OCI-LY7 (cell line): ENCODE results near the gene LLGL1. TPM values are rescaled to one million over a fixed set of nuclear protein-coding genes. Genes with fewer than 3 reads are reported as not detected.

ENCODE experiments used
- BruUV-seq: library from RNA; stranded (reverse); fragments of 400-500 nt; replicated peaks from 2 replicates; lab custom pipeline; 2021; lab: Mats Ljungman, UMichigan
- CTCF ChIA-PET: fragments of 300-600 bp; sonication (Branson Sonifier 250); formaldehyde crosslinking; loops from one replicate; lab custom pipeline; 2022; ENCODE audit warnings: antibody characterized with exemption; ENCODE audit not compliant: unreplicated experiment; lab: Charles Lee
- POLR2A ChIA-PET: fragments of 300-600 bp; sonication (Branson Sonifier 250); formaldehyde crosslinking; loops from one replicate; lab custom pipeline; 2022; ENCODE audit warnings: antibody characterized with exemption; lab: Charles Lee
- DNase-seq: peaks from one replicate; pipeline ENCODE4 v3.0.0-alpha.2; 2015; ENCODE audit warnings: low spot score
- H2AFZ ChIP-seq: fragments of 200-600 bp; sonication (generic), shearing (Covaris generic); 2 replicates; pipeline ENCODE4 v1.6.1; 2014; ENCODE audit warnings: mild to moderate bottlenecking, antibody characterized with exemption, low read length, moderate library complexity
- H3K27ac ChIP-seq: fragments of 200-600 bp; sonication (generic); 2 replicates; pipeline ENCODE4 v1.5.1; 2014; ENCODE audit warnings: mixed run types, low read depth, mild to moderate bottlenecking, moderate library complexity, low read length, inconsistent platforms; ENCODE audit not compliant: poor library complexity, severe bottlenecking
- H3K36me3 ChIP-seq: fragments of 200-600 bp; sonication (generic); 2 replicates; pipeline ENCODE4 v1.6.1; 2014; ENCODE audit warnings: mild to moderate bottlenecking, antibody characterized with exemption, low read length, moderate library complexity, mixed read lengths; ENCODE audit not compliant: insufficient read depth
- H3K4me1 ChIP-seq: fragments of 200-600 bp; sonication (generic); 2 replicates; pipeline ENCODE4 v1.5.1; 2014; ENCODE audit warnings: mild to moderate bottlenecking, low read length; ENCODE audit not compliant: insufficient read depth, poor library complexity, severe bottlenecking
- H3K4me2 ChIP-seq: fragments of 200-600 bp; sonication (generic); 2 replicates; pipeline ENCODE4 v1.6.1; 2014; ENCODE audit warnings: mild to moderate bottlenecking, low read length
- H3K4me3 ChIP-seq: fragments of 200-600 bp; sonication (generic); 2 replicates; pipeline ENCODE4 v1.5.1; 2014; ENCODE audit warnings: mild to moderate bottlenecking, low read depth, low read length; ENCODE audit not compliant: poor library complexity, severe bottlenecking
- H3K79me2 ChIP-seq: fragments of 200-600 bp; sonication (generic); 2 replicates; pipeline ENCODE4 v1.6.1; 2016; ENCODE audit warnings: low read depth, mild to moderate bottlenecking, low read length, moderate library complexity, mixed read lengths; ENCODE audit not compliant: insufficient read depth
- H3K9me2 ChIP-seq: fragments of 200-600 bp; sonication (generic); 2 replicates; pipeline ENCODE4 v1.6.1; 2016; ENCODE audit warnings: mild to moderate bottlenecking, low read length, mixed read lengths; ENCODE audit not compliant: insufficient read depth
- H3K9me3 ChIP-seq: fragments of 200-600 bp; sonication (generic); 2 replicates; pipeline ENCODE4 v1.6.1; 2014; ENCODE audit warnings: mild to moderate bottlenecking, mixed run types, low read length, mixed read lengths
- H4K20me1 ChIP-seq: fragments of 200-600 bp; sonication (generic); 2 replicates; pipeline ENCODE4 v1.6.1; 2014; ENCODE audit warnings: mild to moderate bottlenecking, antibody characterized with exemption, low read length, moderate library complexity, mixed read lengths; ENCODE audit not compliant: insufficient read depth
- EZH2phosphoT487 ChIP-seq: fragments of 200-600 bp; sonication (generic); IDR thresholded peaks from 2 replicates; pipeline ENCODE4 v1.6.1; 2018; ENCODE audit warnings: low read depth, borderline replicate concordance, mild to moderate bottlenecking, mixed run types, antibody characterized with exemption, low read length, moderate library complexity, mixed read lengths
- intact Hi-C: fragments of 100-400 bp; cut with micrococcal nuclease; formaldehyde crosslinking; loops from one replicate; pipeline ENCODE4 v1.10.0; 2022; ENCODE audit not compliant: unreplicated experiment
- total RNA-seq, 2 experiments: library from RNA; depleted of rRNA in 1 of 2; stranded (reverse); fragments of >200 nt in 1 of 2; shearing (Covaris generic) in 1 of 2; gene quantifications; 2 replicates each; pipeline ENCODE4 v1.2.3, GENCODE V29; 2014 to 2022
- TF ChIP-seq, protein P1 (sequence below): fragments of 200-600 bp; sonication (generic); conservative IDR thresholded peaks from 2 replicates; pipeline ENCODE4 v1.5.1; 2014; ENCODE audit warnings: mild to moderate bottlenecking, antibody characterized with exemption, low read length, moderate library complexity, mixed read lengths

Gene LLGL1
- total RNA-seq, 2 experiments from 2014 or later: 14.1 to 19.9 TPM

DNA sequence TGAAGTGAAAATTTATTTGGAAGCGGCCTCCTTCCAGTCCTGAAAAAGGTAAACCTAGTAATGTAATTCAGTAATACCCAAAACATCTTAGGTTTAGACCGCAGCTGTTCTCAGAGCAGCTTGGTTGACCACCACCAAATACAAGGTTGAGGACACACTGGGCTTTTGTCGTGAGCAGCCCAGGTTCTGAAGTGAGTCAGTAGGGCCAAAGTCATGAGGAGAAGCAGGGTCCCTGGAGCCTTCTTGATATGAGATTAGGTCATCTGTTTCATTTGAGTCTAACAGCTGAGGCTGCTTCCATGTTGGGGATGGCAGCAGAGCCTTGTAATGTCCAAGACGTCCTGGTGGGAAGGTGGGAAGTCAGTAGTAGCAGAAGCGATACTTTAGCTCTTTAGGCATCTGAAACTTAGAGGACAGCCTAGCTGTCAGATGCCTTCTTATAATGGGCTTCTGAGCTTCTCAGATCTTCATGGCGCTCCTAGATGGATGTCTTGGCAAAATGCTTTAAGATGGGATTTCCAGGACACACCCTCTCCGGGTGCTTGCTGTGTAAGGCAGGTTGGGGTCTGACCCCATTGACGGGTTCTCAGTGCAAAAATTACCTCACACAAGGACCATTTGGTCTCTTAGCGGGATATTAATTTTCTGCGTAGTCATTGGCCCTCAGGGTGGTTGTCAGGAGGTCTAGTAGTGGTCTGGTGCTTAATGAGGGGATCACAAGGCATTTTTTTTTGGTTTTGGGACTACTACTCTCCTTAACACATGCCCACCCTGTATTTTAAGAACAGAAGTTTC is 39.4 kb upstream of the LLGL1 start:
- Histone ChIP-seq H3K4me3 (peak overlapping the region; percentile 84), H3K4me1 (peaks cover 33% of the 10 kb centered on the region), H4K20me1 (peaks cover 36% of the 10 kb centered on the region), H3K27ac (peak overlapping the region; percentile 3), H3K9me2 (no peaks in the 10 kb centered on the region), H3K79me2 (peaks cover 72% of the 10 kb centered on the region), H3K36me3 (peaks cover 61% of the 10 kb centered on the region), H3K4me2 (peak overlapping the region; percentile 97), H2AFZ (no peak overlapping the region), H3K9me3 (no peaks in the 10 kb centered on the region)
- TF ChIP-seq, protein P1, sequence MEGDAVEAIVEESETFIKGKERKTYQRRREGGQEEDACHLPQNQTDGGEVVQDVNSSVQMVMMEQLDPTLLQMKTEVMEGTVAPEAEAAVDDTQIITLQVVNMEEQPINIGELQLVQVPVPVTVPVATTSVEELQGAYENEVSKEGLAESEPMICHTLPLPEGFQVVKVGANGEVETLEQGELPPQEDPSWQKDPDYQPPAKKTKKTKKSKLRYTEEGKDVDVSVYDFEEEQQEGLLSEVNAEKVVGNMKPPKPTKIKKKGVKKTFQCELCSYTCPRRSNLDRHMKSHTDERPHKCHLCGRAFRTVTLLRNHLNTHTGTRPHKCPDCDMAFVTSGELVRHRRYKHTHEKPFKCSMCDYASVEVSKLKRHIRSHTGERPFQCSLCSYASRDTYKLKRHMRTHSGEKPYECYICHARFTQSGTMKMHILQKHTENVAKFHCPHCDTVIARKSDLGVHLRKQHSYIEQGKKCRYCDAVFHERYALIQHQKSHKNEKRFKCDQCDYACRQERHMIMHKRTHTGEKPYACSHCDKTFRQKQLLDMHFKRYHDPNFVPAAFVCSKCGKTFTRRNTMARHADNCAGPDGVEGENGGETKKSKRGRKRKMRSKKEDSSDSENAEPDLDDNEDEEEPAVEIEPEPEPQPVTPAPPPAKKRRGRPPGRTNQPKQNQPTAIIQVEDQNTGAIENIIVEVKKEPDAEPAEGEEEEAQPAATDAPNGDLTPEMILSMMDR: no peak
- no TSS peak for BruUV-seq
- no peak for DNase-seq
- ChIA-PET CTCF (no interaction called here), POLR2A (no interaction called here)
- intact Hi-C loops: loop anchor here (2.0 kb wide), 2 partner anchors 45 to 73 kb away; partner anchors contain the start of gene FLII

DNA sequence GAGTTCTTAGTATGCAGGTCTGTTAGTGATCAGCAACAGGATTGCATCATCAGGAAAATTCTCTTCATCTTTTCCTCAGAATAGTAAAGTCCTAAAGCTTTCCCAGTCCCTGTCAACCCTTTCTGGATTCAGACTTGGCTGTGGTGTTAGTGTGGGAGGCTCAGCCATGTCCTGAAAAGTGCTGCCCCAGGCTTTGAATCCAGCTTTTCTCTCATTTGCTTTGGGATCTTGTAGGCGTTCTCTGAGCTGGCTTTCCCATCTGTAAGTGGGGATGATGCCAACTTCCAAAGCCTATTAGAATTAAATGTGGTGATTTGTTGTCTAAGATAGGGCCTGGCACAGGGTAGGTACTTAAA is 38.8 kb upstream of the LLGL1 start:
- TF ChIP-seq, protein P1: no peak
- TF ChIP-seq EZH2phosphoT487: no peak
- no TSS peak for BruUV-seq
- Histone ChIP-seq H3K4me3 (peak overlapping the region; percentile 84), H3K4me2 (peak overlapping the region; percentile 97), H3K36me3 (peaks cover 67% of the 10 kb centered on the region), H2AFZ (no peak overlapping the region), H3K9me3 (no peaks in the 10 kb centered on the region), H3K4me1 (peaks cover 33% of the 10 kb centered on the region), H4K20me1 (peaks cover 36% of the 10 kb centered on the region), H3K27ac (peak overlapping the region; percentile 3), H3K9me2 (no peaks in the 10 kb centered on the region), H3K79me2 (peaks cover 77% of the 10 kb centered on the region)
- DNase-seq: no peak
- intact Hi-C loops: no loop called here
- POLR2A ChIA-PET: no interaction called here
- CTCF ChIA-PET: no interaction called here

DNA sequence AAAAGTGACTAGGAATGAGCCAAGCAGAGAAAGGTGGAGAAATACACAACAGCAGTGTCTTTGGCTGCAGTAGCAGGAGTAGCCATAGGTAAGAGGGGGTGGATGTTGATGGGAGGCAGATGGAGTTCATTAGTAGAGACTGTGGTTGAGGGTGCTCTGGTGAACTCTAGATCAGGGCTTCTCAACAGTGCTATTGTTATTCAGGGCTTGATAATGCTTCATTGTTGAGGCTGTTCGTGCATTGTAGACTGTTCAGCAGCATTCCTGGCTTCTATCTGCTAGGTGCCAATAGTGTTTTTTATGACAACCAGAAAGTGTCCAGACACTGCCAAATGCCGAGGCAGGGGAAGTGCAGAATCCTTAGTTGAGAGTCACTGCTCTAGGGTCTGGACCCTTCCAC is 38.2 kb upstream of the LLGL1 start:
- Histone ChIP-seq H2AFZ (no peak overlapping the region), H4K20me1 (peaks cover 36% of the 10 kb centered on the region), H3K4me3 (peak overlapping the region; percentile 84), H3K79me2 (peaks cover 84% of the 10 kb centered on the region), H3K36me3 (peaks cover 73% of the 10 kb centered on the region), H3K9me2 (no peaks in the 10 kb centered on the region), H3K4me1 (peaks cover 28% of the 10 kb centered on the region), H3K9me3 (no peaks in the 10 kb centered on the region), H3K27ac (no peak overlapping the region), H3K4me2 (peak overlapping the region; percentile 97)
- ChIA-PET CTCF (no interaction called here), POLR2A (no interaction called here)
- no peak for TF ChIP-seq EZH2phosphoT487
- TF ChIP-seq, protein P1: no peak
- no TSS peak for BruUV-seq
- intact Hi-C loops: no loop called here
- no peak for DNase-seq
